ENCODE measurements around the gene OR6C68.
"Not testable (repeated sequence)": the region's sequence is repeated elsewhere in the genome, so short reads cannot be mapped to it uniquely, and the experiment has no call there.

OR6C68 gene

DNA sequence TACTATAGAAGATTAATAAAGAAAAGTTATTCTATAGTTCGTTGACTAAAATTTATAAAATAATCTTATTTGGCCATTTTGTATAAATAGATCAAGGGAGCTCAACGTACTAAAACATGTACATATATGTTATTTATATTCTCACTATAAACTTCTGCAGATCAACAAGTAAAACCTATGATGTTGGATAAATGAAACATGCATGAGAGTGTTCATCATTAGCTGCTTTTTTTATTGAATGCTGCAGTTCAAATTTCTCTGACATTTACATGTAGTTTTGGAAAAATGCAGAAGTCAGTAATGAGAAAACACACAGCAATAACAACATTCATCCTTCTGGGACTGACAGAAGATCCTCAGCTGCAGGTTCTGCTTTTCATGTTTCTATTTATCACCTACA lies at the start of gene OR6C68:
Gene OR6C68 (plus strand): TSS at position 301 of the 400 bp plus-strand sequence. CDS start 0 bp downstream, at position 301.
- DNase-seq, result no peak

GRCh38 chr12:55443776-55444175 lies 48.4 kb upstream of the OR6C68 start, which contains the start of gene OR6C2:
OR6C2 (plus strand) TSS chr12:55444076; CDS start chr12:55452214, 8,138 bp downstream.
- DNase-seq, result no peak

GRCh38 chr12:55445357-55445756 lies 46.8 kb upstream of the OR6C68 start:
- no peak for DNase-seq

DNA sequence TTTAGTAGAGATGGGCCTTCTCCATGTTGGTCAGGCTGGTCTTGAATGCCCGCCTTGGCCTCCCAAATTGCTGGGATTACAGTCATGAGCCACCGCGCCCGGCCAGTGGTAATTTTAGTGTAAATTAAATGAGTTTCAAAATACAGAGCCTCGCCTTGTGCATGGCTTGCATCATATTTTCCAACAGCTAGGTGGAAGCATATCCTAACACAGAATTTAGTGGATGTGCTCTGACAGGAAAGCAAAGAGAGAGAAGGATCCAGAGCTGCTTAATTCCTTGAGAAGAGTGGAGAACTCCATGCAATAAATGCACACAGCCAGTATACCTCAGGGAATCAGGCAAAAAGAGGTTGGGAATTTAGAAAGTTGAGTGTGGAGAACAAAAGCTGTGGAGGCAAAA lies 45.9 kb upstream of the OR6C68 start:
- DNase-seq, result no peak

DNA sequence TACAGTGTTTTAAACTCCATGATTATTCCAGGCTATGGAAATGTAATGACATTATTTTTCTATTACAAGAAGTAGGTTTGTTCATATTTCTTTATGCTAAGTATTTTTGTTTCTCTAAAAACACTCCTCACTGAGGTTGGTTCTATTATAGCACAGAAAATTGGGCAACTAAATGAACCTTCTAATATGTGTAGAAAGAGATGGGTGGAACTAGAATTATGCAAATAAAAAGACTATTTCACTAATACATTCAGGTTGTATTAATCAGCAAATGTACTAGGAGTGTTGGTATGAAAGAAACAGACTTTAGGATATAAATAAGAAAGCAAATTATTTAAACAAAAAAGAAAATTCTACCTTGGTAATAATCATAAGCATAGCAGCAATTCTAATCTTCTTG lies 43.4 kb upstream of the OR6C68 start:
- no peak for DNase-seq

DNA sequence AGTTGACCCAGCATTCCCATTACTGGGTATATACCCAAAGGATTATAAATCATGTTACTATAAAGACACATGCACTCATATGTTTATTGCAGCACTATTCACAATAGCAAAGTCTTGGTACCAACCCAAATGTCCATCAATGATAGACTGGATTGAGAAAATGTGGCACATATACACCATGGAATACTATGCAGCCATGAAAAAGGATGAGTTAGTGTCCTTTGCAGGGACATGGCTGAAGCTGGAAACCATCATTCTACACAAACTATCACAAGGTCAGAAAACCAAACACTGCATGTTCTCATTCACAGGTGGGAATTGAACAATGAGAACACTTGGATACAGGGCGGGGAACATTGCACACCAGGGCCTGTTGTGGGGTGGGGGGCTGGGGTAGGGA lies 27.3 kb upstream of the OR6C68 start:
- not testable (repeated sequence) for DNase-seq

DNA sequence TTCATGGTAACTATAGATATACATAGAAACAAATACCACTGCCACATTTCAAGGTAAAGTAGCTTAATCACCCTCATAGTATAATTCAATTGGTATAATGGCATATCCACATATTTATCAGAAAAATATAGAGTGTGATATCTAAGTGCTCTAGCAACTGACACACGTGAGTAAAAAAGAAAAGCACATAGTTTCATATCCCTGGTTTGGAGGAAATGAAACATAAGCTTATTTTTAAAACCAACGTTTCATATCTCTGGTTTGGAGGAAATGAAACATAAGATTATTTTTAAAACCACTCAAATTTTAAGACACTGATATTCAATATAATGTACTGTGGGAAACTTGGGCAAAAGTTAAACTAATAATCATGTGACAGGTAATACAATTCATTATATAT lies 24.3 kb upstream of the OR6C68 start:
- DNase-seq, result no peak

DNA sequence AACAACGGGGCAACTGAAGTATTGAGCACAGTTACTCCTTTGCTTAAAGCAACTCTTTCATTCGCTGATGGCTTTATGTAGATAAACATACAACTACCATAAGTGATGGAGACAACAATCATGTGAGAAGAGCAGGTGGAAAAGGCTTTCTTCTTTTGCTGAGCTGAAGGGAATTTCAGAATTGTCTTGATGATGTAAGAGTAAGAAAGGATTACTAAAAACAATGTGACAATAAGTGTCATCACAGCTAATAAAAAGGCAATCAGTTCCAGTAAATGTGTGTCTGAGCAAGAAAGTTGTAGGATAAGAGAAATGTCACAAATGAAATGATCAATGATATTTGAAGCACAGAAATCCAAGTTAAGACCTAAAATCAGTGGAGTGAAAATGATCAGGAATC lies 22.9 kb upstream of the OR6C68 start:
- DNase-seq, result no peak

DNA sequence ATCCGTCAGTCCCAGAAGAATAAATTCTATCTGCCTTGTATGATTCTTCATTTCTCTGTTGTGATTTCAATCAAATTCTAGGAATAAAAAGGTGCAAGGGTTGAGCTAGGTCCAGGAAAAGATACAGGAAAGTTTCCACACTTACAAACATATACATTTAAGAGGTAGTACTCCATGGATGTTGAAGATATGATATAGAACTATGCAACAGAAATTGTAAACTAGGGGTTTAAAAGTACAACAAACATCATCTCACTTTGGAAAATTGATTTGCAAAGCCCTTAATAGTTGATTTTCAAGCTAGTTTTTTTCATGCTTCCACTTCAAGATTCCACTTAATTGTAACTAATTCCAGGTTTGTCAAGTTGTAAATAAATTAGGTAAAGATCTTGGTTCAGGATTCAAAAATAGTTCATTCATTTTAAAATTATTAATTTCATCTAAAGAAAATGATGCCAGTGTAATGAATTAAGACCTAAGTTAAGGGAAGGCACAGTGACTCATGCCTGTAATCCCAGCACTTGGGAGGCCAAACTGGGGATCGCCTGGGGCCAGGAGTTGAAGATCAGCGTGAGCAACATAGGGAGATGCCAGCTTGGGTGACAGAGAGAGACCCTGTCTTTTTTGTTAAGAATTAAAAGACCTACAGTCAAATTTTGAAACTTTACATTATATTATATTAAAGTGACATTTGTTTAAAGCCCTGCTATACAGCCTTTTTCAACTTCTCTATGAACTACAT lies 21.9 kb upstream of the OR6C68 start, which contains the start of gene OR6C70:
Gene OR6C70 (minus strand): TSS at position 51 of the 742 bp plus-strand sequence. CDS start 0 bp downstream, at position 51.
- DNase-seq, result no peak

DNA sequence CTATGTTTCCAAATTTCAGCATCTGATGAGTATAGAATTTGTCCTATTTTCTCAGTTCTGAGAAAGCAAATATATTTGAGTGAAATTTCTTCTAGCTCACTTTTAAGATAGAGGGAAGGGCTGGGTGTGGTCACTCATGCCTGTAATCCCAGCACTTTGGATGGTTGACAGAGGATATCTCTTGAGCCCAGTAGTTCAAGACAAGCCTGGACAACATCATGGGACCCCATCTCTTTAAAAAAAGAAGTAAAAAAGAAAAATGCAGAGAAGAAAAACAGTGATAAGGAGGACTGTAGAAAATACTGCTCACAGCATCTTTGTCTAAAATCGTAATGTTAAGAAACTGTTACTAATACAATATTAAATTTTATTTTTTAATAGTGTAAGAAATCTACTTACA lies 19.9 kb upstream of the OR6C68 start:
- DNase-seq, result no peak

- not testable (repeated sequence) for DNase-seq
Measured at GRCh38 chr12:55479136-55479535, 13.0 kb upstream of the OR6C68 start.

DNA sequence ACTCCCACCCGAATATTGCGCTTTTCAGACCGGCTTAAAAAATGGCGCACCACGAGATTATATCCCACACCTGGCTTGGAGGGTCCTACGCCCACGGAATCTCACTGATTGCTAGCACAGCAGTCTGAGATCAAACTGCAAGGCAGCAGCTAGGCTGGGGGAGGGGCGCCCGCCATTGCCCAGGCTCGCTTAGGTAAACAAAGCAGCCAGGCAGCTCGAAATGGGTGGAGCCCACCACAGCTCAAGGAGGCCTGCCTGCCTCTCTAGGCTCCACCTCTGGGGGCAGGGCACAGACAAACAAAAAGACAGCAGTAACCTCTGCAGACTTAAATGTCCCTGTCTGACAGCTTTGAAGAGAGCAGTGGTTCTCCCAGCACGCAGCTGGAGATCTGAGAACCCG lies 7.9 kb upstream of the OR6C68 start:
- not testable (repeated sequence) for DNase-seq

DNA sequence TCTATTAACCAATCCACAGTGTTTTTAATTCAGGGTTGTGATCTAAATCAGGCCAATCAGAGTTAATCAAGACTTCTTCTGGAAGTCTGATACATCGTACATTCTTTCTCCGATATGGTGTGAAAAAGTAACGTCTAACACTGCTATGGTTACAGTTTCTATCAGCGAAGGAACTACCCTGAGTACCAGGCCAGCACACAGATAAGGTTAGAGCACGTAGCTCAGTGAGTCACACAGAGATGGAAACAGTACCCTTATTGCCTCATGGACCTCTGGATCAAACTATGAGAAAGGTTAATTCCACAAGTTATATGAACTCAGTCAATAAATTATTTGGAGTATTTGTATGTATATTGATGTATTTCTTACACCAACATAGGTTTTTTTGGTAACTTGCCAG lies 3.3 kb downstream of the OR6C68 start:
- DNase-seq, result no peak

GRCh38 chr12:55499231-55499630 lies 7.1 kb downstream of the OR6C68 start:
- no peak for DNase-seq

DNA sequence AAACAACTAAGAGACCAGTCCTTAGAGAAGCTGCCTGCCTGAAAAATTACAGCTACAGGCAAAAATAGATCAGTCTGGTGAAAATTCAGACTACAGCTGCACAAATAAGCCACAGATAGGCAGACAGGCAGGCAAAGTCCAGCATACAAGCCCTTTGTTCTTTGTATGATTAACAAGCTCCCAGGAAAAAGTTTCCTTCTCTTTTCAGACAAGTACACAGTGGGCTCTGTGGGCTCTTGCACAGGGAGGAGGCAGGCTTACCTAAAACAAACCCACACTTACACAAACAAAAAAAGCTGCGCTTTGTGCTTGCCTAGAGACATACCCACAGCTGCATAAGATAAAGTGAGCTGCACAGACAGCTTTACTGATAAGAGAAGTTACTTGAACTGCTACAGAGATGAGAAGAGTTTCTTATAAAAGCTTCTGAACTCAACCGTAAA lies 7.7 kb downstream of the OR6C68 start:
- no peak for DNase-seq

GRCh38 chr12:55501601-55502000 lies 9.4 kb downstream of the OR6C68 start:
- no peak for DNase-seq

GRCh38 chr12:55515696-55516095 lies 23.5 kb downstream of the OR6C68 start:
- no peak for DNase-seq

- no peak for DNase-seq
Measured at GRCh38 chr12:55516391-55516790, 24.2 kb downstream of the OR6C68 start.
